GM19397 (cell line): ENCODE results near the gene SPATA3.
A peak's percentile ranks its signal among the peaks of the same experiment; 100 is the strongest.

Source experiments
- ATAC-seq: cut with Tn5 transposase; IDR thresholded peaks from one replicate; pipeline ENCODE4 v1.9.1; 2021; ENCODE audit warnings: mild to moderate bottlenecking, moderate library complexity; ENCODE audit not compliant: unreplicated experiment

The SPATA3 gene

DNA sequence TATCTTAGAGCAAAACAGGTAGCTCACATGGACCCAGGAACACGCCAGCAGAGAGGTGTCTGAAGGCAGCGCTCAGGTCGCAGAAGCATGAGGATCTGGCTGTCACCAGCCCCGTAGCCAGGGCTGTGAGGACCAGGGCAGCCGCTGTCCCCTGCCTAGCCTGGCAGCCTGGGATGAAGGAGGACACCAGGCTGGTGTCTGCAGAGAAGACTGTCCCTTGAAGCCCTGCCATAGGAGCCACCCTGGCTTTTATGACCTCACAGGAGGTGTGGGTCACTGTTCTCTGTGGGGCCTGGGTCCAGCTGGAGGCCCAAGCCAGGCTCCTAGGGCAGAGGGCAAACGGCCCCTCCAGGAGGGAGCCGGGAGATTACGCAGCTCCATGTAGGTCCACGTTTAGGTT lies at the start of gene SPATA3:
SPATA3 (plus strand) TSS at position 301 of the 400 bp plus-strand sequence. CDS start 113 bp downstream, outside the sequence.
- no peak for ATAC-seq

DNA sequence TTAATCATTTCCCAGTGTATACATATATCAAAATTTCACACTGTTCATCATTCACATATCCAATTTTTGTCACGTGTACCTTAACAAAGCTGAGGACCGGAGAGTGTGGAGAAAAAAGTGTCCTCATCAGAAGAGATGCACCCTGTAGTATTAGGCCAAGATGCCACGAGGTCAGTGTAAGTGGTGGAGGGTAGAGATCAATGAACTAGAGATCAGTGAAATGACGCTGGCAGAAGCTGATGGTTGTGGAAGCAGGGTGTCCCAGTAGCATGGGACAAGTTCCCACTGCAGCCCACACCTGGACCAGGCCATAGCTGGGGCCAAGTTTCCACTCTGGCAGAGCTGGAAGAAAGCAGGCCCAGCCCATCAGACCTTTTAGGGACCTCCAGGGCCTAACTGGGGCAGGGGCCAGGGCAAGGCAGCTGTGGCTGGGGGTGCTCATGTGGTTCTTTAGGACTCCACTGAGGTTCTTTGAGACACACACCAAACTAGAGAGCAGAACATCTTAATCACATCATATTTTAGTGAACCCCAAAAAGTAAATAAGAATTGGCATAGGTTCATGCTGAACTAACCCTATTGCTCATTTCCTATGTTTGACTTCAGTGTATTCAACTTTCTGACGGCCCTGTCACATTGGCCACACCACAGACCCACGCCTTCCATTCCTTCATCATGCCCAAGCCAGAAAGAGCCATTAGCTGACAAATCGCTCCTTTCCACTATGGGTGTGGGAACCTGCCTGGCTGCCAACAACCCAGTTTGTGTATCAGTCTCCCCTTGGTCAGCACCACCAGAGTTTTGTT lies 49.3 kb upstream of the SPATA3 start:
- no peak for ATAC-seq

- ATAC-seq: no peak
These were observed 48.7 kb upstream of the SPATA3 start for GRCh38 chr2:230947235-230947576.

- peak; percentile 43 for ATAC-seq
These were observed 48.0 kb upstream of the SPATA3 start for GRCh38 chr2:230947908-230948365.

DNA sequence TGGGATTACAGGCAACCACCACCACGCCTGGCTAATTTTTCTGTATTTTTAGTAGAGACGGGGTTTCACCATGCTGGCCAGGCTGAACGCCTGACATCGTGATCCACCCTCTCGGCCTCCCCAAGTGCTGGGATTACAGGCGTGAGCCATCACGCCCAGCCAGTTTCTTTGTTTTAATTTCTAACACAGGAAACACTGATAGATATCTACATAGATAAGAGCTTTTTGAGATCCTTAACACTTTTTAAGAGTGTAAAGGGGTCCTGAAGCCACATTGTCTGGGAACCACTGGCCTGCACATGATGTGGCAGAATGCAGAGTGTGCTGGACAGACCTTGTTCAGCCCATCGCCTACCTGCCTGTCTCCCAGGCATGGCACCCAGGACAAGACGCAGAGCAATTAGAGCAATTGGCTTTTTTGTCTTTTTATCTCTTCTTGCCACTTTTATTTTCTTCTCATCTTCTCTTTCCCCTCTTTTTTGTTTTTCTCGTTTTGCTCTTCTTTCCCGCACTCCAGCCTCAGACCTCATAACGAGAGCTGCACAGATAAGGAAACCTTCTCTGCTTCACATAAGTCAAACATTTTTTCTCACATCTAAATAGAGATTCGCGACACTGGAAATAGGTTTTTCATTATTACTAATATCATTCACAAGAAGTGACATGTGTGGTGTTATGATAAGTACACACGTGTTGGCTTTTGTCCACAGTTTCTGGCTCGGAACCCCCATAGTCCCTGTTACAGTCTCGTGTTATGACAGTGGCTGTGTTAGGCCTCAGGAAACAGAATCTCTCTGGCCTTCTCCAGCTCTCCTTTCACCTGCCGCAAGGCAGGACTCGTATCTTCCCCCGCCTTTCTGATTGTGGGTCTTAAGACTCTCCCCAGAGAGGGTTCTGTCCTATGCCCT lies 45.7 kb upstream of the SPATA3 start:
- ATAC-seq: peak; percentile 45

DNA sequence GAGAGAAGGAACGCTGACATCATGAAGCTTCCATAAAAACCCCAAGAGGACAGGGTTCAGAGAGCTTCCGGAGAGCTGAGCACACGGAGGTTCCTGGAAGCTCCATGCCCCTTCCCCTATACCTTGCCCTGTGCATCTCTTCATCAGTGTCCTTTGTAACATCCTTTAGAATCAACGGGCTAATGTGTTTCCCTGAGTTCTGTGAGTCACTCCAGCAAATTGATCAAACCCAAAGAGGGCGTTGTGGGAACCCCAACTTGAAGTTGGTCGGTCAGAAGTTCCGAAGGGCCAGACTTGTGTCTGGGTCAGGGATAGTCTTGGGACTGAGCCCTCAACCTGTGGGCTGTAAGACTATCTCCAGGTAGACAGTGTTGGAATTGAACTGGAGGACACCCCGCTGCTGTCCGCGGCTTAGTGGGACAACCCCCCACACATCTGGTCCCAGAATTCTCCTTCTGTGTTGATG lies 45.0 kb upstream of the SPATA3 start:
- no peak for ATAC-seq

- no peak for ATAC-seq
These were observed 44.5 kb upstream of the SPATA3 start for GRCh38 chr2:230951396-230951795.

DNA sequence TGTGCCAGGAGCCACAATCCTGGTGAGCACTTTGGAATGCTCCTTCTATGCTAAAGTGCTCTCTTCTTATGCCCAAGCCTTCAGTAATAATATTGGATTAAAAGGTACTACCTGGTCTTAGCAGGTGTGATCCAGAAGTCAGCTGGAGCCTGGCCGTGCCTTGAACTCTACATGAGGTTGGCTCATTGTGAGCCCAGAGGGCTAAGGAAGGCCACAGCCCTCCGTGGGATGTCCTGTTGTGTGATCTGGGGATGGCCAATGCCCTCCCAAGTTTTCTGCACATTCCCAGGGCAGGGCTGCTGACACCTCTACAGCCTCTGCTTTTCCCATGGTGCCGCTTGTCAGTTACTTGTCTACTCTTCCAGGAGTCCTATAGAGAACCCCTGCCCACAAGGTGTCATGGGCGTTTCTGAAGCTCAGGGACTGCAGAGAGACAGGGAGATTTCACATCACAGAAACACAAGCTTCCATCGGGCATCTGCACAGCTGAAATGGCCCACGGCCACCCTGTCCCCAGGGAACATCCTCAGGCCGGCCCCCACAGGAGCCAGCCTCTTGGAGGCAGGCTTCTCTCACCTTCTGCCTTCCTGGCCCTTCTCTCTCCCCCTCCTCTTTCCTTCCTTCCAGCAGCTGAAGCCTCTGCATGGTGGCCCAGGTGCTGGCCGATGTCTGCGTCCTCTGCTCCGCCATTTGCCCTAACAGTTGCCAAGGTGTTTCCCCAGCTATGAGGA lies 43.5 kb upstream of the SPATA3 start:
- no peak for ATAC-seq

DNA sequence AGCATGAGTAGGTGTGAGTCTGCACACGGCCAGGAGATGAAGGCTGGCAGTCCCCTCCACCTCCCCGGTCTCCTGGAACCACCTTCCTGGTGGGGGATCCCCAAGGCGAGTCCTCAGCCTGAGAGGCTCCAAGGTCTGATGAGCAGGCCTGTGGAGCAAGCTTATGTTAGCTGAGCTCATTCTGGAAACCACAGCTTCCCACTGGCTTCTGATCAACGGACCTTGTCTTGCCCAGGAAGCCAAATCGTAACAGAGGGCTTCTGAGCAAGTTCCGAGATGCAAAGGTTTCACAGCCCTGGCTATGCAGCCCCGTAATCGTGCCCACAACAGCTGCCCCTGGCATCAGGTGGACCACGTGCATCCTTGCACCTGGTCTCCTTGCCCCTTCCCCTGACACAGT lies 42.1 kb upstream of the SPATA3 start:
- peak; percentile 36 for ATAC-seq

DNA sequence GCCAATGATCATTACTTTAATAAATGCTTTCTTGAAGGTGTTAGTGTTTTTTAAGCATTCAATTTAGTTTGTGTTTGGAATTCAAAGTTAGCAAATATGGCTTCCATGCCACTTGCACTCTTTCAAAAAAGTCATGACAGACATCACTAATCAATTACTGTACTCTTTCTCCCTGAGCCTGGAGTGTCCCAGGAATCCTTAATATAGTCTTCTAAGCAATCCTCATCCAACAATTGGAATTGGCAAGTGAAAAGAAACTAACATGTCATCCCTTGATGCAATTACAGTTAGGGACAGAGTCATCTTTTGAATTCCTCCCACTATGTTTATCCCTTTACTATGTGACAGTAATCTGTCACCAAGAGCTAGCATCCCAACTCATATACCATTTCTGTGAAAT lies 41.2 kb upstream of the SPATA3 start:
- no peak for ATAC-seq

DNA sequence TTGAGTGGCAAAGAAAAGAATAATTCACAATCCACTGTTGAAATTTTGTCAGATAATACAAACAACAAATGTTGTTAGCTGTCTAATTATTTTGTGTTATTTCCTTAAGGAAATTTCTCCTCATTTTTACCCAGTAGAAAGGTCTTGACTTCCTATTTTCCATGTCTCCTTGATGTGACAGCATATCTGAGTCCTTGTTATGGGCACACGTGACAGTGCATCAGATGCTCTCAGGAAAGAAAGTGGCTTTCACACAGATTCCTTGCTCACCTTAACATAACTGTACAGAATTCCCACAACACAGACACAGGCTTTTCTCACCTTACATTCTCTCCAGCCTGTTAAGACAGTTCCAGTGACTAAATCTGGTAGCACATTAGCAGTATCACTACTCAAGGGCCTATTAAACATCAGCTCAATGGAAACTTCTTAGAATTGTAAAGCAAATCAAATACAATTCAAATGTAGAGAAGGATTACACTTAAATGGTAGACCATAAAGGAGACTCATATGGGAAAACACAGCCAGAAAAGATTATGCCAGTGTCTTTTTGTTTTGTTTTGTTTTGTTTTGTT lies 40.7 kb upstream of the SPATA3 start:
- ATAC-seq: no peak

- peak; percentile 69 for ATAC-seq
These were observed 38.8 kb upstream of the SPATA3 start for GRCh38 chr2:230956827-230957755.

- ATAC-seq: no peak
These were observed 38.0 kb upstream of the SPATA3 start for GRCh38 chr2:230957756-230958391.

DNA sequence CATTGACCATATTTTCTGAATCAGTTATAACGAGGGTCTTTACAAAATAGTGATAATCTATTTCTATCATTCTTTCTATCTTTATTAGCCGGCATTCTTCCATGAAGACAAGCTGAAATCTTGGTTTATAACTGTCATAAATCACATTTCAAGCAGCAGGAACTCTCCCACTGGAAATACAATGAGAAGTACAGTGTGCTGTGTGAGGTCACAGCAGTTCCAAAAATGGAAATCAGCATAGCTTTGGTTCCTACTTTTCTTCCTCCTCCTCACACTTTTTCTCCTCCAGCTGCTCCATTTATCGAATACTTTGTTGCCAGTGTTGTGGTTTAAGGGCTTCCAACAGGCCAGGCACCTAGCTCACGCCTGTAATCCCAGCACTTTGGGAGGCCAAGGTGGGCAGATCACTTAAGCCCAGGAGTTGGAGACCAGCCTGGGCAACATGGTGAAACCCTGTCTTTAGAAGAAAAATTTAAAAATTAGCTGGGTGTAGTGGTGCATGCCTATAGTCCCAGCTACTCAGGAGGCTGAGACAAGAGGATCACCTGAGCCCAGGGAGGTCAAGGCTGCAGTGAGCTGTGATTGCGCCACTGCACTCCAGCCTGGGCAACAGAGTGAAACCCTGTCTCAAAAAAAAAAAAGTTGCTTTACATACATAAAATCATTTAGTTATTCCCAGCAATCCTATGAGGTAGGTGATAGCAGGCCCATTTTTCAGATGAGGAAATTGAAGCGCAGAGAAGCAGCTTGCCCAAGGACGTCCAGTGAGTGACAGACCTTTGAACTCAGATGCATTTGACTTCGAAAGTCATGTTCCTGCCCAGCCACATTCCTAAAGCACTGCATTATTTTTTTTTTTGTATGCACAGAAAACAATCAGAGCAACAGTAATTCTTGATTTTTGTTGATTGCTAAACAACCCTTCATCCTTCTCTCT lies 36.8 kb upstream of the SPATA3 start:
- ATAC-seq: no peak

DNA sequence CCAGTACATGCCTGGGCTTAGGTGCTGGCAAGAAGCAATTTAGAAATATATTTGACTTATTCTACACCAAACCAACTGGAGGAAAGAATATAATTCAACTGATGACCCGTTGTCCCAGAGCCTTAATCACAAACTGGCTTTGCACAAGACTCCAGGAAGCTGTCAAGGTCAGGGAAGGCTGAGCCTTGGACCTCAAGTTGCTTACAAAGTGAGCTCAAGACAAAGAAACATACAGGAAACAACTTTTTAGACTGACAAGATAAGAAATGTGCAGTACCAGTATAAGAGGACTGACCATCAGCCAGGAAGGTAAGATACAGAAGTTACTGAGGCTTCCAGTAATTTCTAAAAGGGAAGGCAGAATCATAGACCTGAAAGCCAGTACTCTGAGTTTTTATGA lies 35.9 kb upstream of the SPATA3 start:
- no peak for ATAC-seq

GRCh38 chr2:230961091-230961491 lies 34.8 kb upstream of the SPATA3 start:
- no peak for ATAC-seq

GRCh38 chr2:230964136-230964730 lies 31.7 kb upstream of the SPATA3 start:
- no peak for ATAC-seq

DNA sequence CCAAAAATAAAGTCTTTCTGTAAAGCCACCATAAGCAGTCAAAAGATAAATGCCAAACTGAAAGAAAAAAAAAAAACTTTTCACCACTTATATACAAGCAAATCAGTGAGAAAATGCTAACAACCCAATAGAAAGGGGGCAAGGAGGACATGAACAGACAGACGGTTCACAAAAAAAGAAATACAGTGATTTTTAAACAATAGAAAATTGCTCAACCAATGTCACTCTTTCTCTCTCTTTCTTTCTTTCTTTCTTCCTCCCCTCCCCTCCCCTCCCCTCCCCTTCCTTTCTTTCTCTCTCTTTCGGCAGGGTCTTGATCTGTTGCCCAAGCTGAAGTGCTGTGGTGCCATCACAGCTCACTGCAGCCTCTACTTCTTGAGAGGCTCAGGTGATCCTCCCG lies 28.8 kb upstream of the SPATA3 start:
- ATAC-seq: no peak
